Right lobe of liver (tissue), 4 donors: ENCODE data around the gene GCC2.

Experiments
- POLR2A ChIP-seq: fragments of 450-650 bp; IDR thresholded peaks from one replicate; pipeline ENCODE4 v1.6.1; 2017; ENCODE audit warnings: antibody characterized with exemption, mild to moderate bottlenecking
- TF ChIP-seq, protein P1 (sequence below), 4 donors: fragments of 200-600 bp in 3 of 4; fragments of 450-650 bp in 1 of 4; IDR thresholded peaks; one replicate each; pipeline versions ENCODE4 v1.5.1 to v1.8.0; 2016 to 2022; ENCODE audit warnings: antibody characterized with exemption in 4 of 4, mild to moderate bottlenecking in 2 of 4
- donor health status: DM: no; HTN: no; CAD: no.
- donor health status: DM: no; HTN: no; CAD: no.
- donor health status: DM: no; HTN: yes; CAD: no.

DNA sequence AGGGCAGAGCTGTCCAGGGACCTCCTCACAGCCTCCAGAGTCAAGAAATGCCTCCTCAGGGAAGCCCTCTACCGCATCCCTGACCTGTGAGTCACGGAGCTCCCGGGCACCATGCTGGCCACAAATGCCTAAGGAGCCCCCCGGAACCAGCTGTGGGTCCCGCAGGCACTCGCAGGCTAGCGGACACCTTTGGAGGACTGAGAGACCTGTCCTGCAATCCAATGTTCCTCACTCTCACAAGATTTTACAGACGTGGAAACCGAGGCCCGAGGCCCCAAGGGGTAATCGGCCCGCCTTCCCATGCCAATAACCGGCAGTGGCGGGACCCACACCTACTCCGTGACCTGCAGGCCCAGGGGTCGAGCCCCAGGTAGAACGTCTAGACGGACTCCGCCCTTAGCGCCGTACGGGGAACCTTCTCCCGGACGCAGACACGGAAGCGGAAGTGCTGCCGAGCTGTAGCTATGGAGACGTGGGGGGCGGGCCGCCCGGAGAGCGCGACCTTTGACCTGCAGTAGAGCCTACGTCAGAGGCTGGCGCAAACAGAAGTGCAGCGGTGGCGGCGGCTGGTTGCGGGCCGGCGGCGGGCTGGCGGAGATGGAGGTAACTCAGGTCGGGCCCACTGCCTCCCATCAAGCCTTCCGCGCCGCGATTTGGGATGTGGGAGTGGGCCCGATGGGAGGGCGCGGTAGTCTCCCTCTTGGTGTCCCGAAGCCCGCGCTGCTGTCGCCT, at the start of gene GCC2:
- TF ChIP-seq, protein P1, sequence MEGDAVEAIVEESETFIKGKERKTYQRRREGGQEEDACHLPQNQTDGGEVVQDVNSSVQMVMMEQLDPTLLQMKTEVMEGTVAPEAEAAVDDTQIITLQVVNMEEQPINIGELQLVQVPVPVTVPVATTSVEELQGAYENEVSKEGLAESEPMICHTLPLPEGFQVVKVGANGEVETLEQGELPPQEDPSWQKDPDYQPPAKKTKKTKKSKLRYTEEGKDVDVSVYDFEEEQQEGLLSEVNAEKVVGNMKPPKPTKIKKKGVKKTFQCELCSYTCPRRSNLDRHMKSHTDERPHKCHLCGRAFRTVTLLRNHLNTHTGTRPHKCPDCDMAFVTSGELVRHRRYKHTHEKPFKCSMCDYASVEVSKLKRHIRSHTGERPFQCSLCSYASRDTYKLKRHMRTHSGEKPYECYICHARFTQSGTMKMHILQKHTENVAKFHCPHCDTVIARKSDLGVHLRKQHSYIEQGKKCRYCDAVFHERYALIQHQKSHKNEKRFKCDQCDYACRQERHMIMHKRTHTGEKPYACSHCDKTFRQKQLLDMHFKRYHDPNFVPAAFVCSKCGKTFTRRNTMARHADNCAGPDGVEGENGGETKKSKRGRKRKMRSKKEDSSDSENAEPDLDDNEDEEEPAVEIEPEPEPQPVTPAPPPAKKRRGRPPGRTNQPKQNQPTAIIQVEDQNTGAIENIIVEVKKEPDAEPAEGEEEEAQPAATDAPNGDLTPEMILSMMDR (IDR thresholded peaks at IDR 0.05): no peak
- peak; percentile 92 for TF ChIP-seq POLR2A
